Astrocyte of the cerebellum (primary cell): ENCODE results near the gene C10orf95.

Experiments used
- DNase-seq: peaks from one replicate; pipeline ENCODE4 v3.0.0-alpha.2; 2011; ENCODE audit warnings: low read depth
- H3K4me3 ChIP-seq: 2 replicates; pipeline ENCODE4 v1.5.1; 2011; ENCODE audit warnings: mild to moderate bottlenecking, low read depth, low read length, moderate library complexity
- in situ Hi-C: cut with HindIII; loops from 2 replicates; pipeline ENCODE4 v1.10.0; 2017; ENCODE audit warnings: low sequenced_read_pairs
- TF ChIP-seq, protein P1 (sequence below): IDR thresholded peaks from 2 replicates; pipeline ENCODE4 v1.5.1; 2012; ENCODE audit warnings: low read length, low read depth, moderate library complexity, mild to moderate bottlenecking; ENCODE audit errors: missing control alignments

Gene C10orf95

DNA sequence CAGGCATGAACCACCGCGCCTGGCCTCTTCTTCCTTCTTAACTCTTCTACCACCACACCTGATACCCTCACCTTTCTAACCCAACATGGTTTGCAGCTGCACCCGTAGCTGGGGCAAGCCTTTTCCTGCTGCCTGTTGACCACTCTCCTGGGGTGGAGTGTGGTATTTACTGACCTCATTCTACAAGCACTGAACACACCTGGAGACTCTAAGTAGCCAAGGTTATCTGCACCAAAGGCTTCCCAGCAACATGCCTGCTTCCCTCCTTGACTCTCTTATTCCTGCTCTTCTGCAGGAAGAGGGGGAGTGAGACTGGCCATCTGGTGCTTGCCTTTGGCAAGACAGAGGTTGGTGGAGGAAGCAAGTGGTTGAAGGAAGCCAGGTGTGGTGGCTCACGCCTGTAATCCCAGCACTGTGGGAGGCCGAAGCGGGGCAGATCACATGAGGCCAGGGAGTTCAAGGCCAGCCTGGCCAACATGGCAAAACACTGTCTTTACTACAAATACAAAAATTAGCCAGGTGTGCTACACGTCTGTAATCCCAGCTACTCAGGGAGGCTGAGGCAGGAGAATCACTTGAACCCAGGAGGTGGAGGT lies 41.1 kb upstream of the C10orf95 start:
- in situ Hi-C loops = no loop called here
- DNase-seq = no peak
- TF ChIP-seq, protein P1, sequence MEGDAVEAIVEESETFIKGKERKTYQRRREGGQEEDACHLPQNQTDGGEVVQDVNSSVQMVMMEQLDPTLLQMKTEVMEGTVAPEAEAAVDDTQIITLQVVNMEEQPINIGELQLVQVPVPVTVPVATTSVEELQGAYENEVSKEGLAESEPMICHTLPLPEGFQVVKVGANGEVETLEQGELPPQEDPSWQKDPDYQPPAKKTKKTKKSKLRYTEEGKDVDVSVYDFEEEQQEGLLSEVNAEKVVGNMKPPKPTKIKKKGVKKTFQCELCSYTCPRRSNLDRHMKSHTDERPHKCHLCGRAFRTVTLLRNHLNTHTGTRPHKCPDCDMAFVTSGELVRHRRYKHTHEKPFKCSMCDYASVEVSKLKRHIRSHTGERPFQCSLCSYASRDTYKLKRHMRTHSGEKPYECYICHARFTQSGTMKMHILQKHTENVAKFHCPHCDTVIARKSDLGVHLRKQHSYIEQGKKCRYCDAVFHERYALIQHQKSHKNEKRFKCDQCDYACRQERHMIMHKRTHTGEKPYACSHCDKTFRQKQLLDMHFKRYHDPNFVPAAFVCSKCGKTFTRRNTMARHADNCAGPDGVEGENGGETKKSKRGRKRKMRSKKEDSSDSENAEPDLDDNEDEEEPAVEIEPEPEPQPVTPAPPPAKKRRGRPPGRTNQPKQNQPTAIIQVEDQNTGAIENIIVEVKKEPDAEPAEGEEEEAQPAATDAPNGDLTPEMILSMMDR = no peak
- no peak overlapping the region for H3K4me3 ChIP-seq

DNA sequence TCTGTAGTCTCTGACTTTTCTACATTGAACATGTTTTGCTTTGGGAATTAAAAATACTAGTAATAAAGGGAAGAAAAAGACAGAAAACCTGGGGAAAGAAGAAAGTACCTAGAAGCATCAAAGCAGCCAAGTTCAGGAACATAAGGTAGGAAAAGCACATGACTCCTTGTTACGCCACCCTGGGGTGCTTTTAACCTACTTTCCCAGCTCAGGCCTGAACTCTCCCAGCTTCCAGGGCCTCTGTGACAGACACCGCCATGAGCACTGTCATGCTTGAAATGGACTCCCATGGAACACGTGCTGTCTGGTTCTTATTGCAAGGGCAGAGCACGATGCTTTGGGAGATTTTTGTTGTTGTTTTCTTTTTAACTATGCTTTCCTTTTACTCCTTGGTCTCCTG lies 39.8 kb upstream of the C10orf95 start:
- in situ Hi-C loops = no loop called here
- TF ChIP-seq, protein P1 = no peak
- no peak for DNase-seq
- H3K4me3 ChIP-seq = no peak overlapping the region

DNA sequence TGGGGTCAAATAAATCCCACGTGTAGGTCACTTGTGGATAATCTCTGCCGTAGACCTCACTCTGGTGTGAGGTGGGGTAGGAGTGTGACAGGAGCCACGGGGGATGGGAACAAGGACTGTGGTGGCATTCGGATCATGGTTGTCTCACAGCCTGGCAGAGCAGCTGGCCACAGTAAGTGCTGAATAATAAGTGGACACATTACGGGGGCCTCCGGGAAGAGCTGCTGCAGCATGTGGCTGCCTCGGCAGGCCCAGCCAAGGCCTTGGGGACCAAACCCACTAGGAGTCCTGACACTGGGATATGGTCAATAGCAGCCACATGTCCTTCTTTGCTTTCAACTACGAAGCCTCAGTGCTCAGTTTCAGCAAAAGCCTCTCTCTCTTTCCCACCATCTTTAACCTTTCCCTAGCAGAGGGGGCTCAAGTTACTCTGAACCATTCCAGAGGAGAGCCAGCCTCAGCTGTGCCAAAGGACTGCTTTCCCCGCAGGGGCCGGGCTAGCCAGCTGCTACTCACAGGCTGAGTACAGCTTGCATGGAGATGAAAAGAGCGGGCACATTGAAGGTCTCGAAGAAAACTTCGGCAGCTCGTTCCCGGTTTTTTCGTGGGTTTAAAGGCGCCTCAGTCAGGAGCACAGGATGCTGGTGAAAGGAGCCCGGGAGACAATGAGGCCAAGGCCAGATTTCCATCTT lies 33.9 kb upstream of the C10orf95 start:
- TF ChIP-seq, protein P1 = no peak
- H3K4me3 ChIP-seq = no peak overlapping the region
- in situ Hi-C loops = no loop called here
- DNase-seq = no peak

DNA sequence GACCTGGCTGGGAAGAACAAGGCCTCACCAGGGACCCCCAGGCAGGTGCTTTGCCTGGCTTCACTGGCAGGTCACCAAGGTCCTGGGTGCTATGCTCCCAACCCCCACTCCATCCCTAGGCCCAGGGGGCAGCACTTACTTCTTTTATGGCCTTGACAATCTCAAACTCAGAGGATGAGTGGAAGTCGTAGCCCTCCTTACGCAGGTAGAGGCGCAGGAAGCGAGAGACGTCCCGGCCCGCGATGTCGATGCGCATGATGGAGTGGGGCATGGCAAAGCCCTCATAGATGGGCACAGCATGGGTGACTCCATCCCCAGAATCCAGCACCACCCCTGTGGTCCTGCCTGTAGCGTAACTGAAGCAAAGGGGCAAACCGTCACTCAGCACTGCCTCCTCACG lies 32.7 kb upstream of the C10orf95 start:
- no peak for DNase-seq
- TF ChIP-seq, protein P1 = no peak
- in situ Hi-C loops = no loop called here
- H3K4me3 ChIP-seq = no peak overlapping the region

DNA sequence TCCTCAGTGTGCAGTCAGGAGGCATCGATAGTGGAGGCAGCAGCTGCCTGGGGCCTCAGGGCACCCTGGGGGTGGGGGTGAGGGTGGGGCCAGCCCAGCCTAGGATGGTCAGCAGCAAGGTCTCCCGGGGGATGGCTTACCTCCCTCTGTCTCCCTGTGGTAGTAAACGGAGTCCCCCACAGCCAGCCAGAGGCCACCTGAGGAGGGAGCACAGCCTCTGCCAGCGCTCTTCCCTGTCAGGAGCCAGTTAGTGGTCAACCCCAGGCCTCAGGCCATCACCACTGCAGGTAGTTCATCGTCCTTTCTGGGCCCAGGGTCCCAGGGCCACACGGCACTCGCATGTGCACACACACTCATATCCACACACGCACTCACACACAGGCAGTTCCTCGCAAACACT lies 29.1 kb upstream of the C10orf95 start:
- H3K4me3 ChIP-seq = no peak overlapping the region
- in situ Hi-C loops = no loop called here
- no peak for DNase-seq
- TF ChIP-seq, protein P1 = no peak

DNA sequence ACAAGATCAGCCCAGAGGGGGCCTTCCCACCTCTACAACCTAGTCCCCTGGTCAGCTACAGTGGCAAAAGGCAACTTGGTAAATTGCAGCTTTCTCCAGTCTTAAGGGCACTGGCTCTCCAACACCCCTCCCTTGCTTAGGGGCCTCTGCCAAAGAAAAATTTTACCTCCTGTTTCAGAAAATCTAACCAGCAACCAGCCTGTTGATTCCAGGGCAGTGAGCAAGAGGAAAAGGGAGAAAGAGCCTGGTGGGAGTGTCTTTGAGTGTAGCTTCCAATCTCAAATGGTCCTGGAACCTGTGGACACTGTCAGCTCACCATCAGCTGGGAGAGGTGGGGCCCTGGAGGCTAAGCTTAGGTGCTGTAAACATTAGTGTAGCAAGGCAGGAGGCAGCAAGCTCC lies 28.3 kb upstream of the C10orf95 start:
- no peak overlapping the region for H3K4me3 ChIP-seq
- DNase-seq = no peak
- in situ Hi-C loops = no loop called here
- TF ChIP-seq, protein P1 = no peak
